ENCODE results near the gene TENM4.

DNA sequence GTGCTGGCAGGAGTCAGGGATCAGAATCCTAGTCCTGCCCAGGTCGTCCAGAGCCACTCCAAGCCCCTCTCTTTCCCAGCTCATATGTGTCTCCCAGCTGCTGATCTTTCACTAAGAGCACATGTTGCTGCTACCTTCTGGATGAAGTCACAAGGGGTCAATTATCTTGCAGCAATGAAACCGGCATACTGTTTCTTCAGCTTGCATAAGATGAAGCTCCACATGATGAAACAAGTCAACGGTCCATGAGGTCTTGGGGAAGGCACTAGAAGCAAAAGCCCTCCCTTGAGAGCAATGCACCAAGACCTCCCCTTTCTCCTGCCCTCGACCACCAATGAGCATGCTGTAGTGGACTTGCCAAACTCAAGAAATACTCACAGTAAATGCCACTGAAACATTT lies 148.9 kb downstream of the TENM4 start:
- TF ChIP-seq, protein P1, sequence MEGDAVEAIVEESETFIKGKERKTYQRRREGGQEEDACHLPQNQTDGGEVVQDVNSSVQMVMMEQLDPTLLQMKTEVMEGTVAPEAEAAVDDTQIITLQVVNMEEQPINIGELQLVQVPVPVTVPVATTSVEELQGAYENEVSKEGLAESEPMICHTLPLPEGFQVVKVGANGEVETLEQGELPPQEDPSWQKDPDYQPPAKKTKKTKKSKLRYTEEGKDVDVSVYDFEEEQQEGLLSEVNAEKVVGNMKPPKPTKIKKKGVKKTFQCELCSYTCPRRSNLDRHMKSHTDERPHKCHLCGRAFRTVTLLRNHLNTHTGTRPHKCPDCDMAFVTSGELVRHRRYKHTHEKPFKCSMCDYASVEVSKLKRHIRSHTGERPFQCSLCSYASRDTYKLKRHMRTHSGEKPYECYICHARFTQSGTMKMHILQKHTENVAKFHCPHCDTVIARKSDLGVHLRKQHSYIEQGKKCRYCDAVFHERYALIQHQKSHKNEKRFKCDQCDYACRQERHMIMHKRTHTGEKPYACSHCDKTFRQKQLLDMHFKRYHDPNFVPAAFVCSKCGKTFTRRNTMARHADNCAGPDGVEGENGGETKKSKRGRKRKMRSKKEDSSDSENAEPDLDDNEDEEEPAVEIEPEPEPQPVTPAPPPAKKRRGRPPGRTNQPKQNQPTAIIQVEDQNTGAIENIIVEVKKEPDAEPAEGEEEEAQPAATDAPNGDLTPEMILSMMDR (IDR thresholded peaks at IDR 0.05): no peak
- TF ChIP-seq MAZ (IDR thresholded peaks at IDR 0.05; ENCODE audit: borderline replicate concordance, low read depth, low read length) (no peak), SMC3 (IDR thresholded peaks at IDR 0.05) (no peak), MAFK (IDR thresholded peaks at IDR 0.05; ENCODE audit: partially characterized antibody) (no peak), NR3C1 (IDR thresholded peaks at IDR 0.05) (no peak), REST (IDR thresholded peaks at IDR 0.05) (no peak)
- TF ChIP-seq, protein P2, sequence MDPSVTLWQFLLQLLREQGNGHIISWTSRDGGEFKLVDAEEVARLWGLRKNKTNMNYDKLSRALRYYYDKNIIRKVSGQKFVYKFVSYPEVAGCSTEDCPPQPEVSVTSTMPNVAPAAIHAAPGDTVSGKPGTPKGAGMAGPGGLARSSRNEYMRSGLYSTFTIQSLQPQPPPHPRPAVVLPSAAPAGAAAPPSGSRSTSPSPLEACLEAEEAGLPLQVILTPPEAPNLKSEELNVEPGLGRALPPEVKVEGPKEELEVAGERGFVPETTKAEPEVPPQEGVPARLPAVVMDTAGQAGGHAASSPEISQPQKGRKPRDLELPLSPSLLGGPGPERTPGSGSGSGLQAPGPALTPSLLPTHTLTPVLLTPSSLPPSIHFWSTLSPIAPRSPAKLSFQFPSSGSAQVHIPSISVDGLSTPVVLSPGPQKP (IDR thresholded peaks at IDR 0.05; ENCODE audit: low read depth, low read length): no peak
